Activated CD8-positive, alpha-beta T cell treated with anti-CD3 and anti-CD28 coated beads for 36 hours (primary cell): ENCODE measurements around the gene RALGPS2. TPM values are rescaled to one million over a fixed set of nuclear protein-coding genes. Genes with fewer than 3 reads are reported as not detected.

ENCODE experiments used
- ATAC-seq: fragments of 200-7000 bp; cut with Tn5 transposase; one replicate; pipeline ENCODE4 v1.10.0; 2021; ENCODE audit warnings: mild to moderate bottlenecking, moderate library complexity
- CTCF ChIA-PET: fragments of 350-600 bp; sonication (Branson Sonifier 250); formaldehyde crosslinking; loops from one replicate; lab custom pipeline; 2021; ENCODE audit warnings: antibody characterized with exemption; lab: Charles Lee
- POLR2A ChIA-PET: fragments of 350-600 bp; sonication (Branson Sonifier 250); formaldehyde crosslinking; loops from one replicate; lab custom pipeline; 2021; ENCODE audit warnings: antibody characterized with exemption; lab: Charles Lee
- DNase-seq: peaks from one replicate; pipeline ENCODE4 v3.0.0-alpha.2; 2020
- H3K27ac Mint-ChIP-seq: one replicate; pipeline ENCODE4 v1.8.0; 2021; ENCODE audit warnings: mild to moderate bottlenecking, mixed read lengths
- H3K27me3 Mint-ChIP-seq: one replicate; pipeline ENCODE4 v1.8.0; 2021; ENCODE audit warnings: mixed read lengths
- H3K36me3 Mint-ChIP-seq: one replicate; pipeline ENCODE4 v1.8.0; 2021; ENCODE audit warnings: low read depth, mixed read lengths
- H3K4me1 Mint-ChIP-seq: one replicate; pipeline ENCODE4 v1.8.0; 2021; ENCODE audit warnings: low read depth, mixed read lengths
- H3K4me3 Mint-ChIP-seq: one replicate; pipeline ENCODE4 v1.8.0; 2021; ENCODE audit warnings: mild to moderate bottlenecking, moderate library complexity, mixed read lengths
- H3K9me3 Mint-ChIP-seq: one replicate; pipeline ENCODE4 v1.8.0; 2021; ENCODE audit warnings: mixed read lengths
- CTCF ChIP-seq: fragments of 200-600 bp; IDR thresholded peaks from one replicate; pipeline ENCODE4 v1.8.0; 2022; ENCODE audit warnings: antibody characterized with exemption, mild to moderate bottlenecking
- intact Hi-C: fragments of 100-400 bp; cut with micrococcal nuclease; formaldehyde crosslinking; loops from one replicate; pipeline ENCODE4 v1.10.0; 2022
- total RNA-seq, 2 experiments: library from RNA; stranded (reverse); gene quantifications; one replicate each; pipeline ENCODE4 v1.2.3, GENCODE V29; 2021

The RALGPS2 gene
- total RNA-seq, 2 experiments from 2014 or later, result 2.8 to 4.8 TPM

- intact Hi-C loops, result no loop called here
- Mint-ChIP-seq H3K4me1 (no peaks in the 10 kb centered on the region), H3K36me3 (no peaks in the 10 kb centered on the region), H3K27ac (no peak overlapping the region), H3K4me3 (no peak overlapping the region), H3K9me3 (no peaks in the 10 kb centered on the region), H3K27me3 (peaks cover 6% of the 10 kb centered on the region)
- POLR2A ChIA-PET, result no interaction called here
- no peak for ATAC-seq
- DNase-seq, result no peak
- no peak for TF ChIP-seq CTCF
- CTCF ChIA-PET, result no interaction called here
Measured at GRCh38 chr1:178716111-178716510, 8.9 kb upstream of the RALGPS2 start.

- no peaks in the 10 kb centered on the region for H3K36me3 Mint-ChIP-seq
- TF ChIP-seq CTCF, result no peak
- no peaks in the 10 kb centered on the region for H3K4me1 Mint-ChIP-seq
- CTCF ChIA-PET, result no interaction called here
- intact Hi-C loops, result no loop called here
- POLR2A ChIA-PET, result no interaction called here
- no peak for DNase-seq
- no peak overlapping the region for H3K4me3 Mint-ChIP-seq
- peaks cover 4% of the 10 kb centered on the region for H3K27me3 Mint-ChIP-seq
- no peak for ATAC-seq
- H3K9me3 Mint-ChIP-seq, result no peaks in the 10 kb centered on the region
- H3K27ac Mint-ChIP-seq, result no peak overlapping the region
Measured at GRCh38 chr1:178718520-178718919, 6.5 kb upstream of the RALGPS2 start.

- H3K4me1 Mint-ChIP-seq, result peaks cover 17% of the 10 kb centered on the region
- no peak overlapping the region for H3K27ac Mint-ChIP-seq
- peaks cover 4% of the 10 kb centered on the region for H3K27me3 Mint-ChIP-seq
- no peak for ATAC-seq
- intact Hi-C loops, result no loop called here
- H3K9me3 Mint-ChIP-seq, result no peaks in the 10 kb centered on the region
- POLR2A ChIA-PET, result no interaction called here
- TF ChIP-seq CTCF, result no peak
- no peaks in the 10 kb centered on the region for H3K36me3 Mint-ChIP-seq
- CTCF ChIA-PET, result no interaction called here
- H3K4me3 Mint-ChIP-seq, result no peak overlapping the region
- no peak for DNase-seq
Measured at GRCh38 chr1:178723546-178723945, 1.5 kb upstream of the RALGPS2 start.

- H3K9me3 Mint-ChIP-seq, result no peaks in the 10 kb centered on the region
- peaks cover 17% of the 10 kb centered on the region for H3K4me1 Mint-ChIP-seq
- DNase-seq, result no peak
- H3K27ac Mint-ChIP-seq, result peak overlapping the region; percentile 34
- POLR2A ChIA-PET, result interaction anchor here (1.1 kb wide), 1 partner anchor 9 kb away, joined by 4 read pairs; no protein-coding TSS in a partner anchor
- CTCF ChIA-PET, result no interaction called here
- ATAC-seq, result no peak
- H3K36me3 Mint-ChIP-seq, result no peaks in the 10 kb centered on the region
- peak overlapping the region; percentile 68 for H3K4me3 Mint-ChIP-seq
- intact Hi-C loops, result no loop called here
- peaks cover 4% of the 10 kb centered on the region for H3K27me3 Mint-ChIP-seq
- TF ChIP-seq CTCF, result no peak
Measured at GRCh38 chr1:178724376-178724727, 692 bp upstream of the RALGPS2 start.

- no peak overlapping the region for H3K27ac Mint-ChIP-seq
- peak overlapping the region; percentile 81 for H3K4me3 Mint-ChIP-seq
- no peaks in the 10 kb centered on the region for H3K9me3 Mint-ChIP-seq
- ChIA-PET CTCF (interaction anchor here (1.2 kb wide), 1 partner anchor 28 kb away, joined by 7 read pairs; no protein-coding TSS in a partner anchor), POLR2A (no interaction called here)
- no peaks in the 10 kb centered on the region for H3K36me3 Mint-ChIP-seq
- H3K27me3 Mint-ChIP-seq, result peaks cover 4% of the 10 kb centered on the region
- peaks cover 19% of the 10 kb centered on the region for H3K4me1 Mint-ChIP-seq
- intact Hi-C loops, result no loop called here
- TF ChIP-seq CTCF, result no peak
- ATAC-seq, result peak; percentile 41
- DNase-seq, result peak; percentile 23
Measured at GRCh38 chr1:178725466-178726086, 532 bp downstream of the RALGPS2 start.
